ENCODE measurements around the gene CAPN3.

CAPN3 gene

DNA sequence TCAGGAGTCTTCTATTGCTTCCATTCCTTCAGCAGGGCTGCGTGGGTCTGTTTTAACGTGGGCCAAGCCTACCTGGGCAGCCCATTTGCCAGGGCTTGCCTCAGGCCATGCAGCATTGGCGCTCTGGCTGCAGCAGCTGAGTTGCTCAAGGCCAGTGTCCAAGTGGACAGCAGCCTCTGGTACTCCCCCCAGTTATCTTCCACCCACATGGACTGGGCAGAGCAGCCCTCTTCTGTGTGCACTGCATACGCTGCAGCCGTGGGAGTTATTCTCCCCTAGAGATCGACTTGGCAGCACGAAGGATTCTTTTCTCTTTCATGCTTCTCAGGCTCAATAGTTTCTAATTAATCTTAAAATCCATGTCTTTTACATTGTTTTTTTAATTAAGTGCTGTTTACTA is 6.9 kb upstream of the CAPN3 start:
- no peak for DNase-seq (ENCODE audit: low spot score)
- H2BK12ac ChIP-seq (ENCODE audit: low read length) = no peak overlapping the region
- H3K79me1 ChIP-seq (ENCODE audit: low read depth, low read length) = no peaks in the 10 kb centered on the region
- no peak overlapping the region for H3K9ac ChIP-seq (ENCODE audit: low read depth, low read length, poor library complexity)
- H3K27ac ChIP-seq (replicated peaks; ENCODE audit: low read length) = no peak overlapping the region
- no peak overlapping the region for H2BK120ac ChIP-seq (ENCODE audit: low read depth, low read length)
- no peaks in the 10 kb centered on the region for H3K4me1 ChIP-seq (ENCODE audit: control insufficient read depth in 2 of 2, insufficient read depth in 1 of 2, low read depth in 1 of 2, low read length in 2 of 2)
- no peak overlapping the region for H3K18ac ChIP-seq (ENCODE audit: low read length)
- no peak overlapping the region for H4K8ac ChIP-seq (ENCODE audit: low read depth, low read length)
- no peak overlapping the region for H3K14ac ChIP-seq (ENCODE audit: low read length)
- H3K4me2 ChIP-seq (ENCODE audit: insufficient read depth, low read length, poor library complexity, severe bottlenecking) = no peak overlapping the region
- no peak overlapping the region for H3K4me3 ChIP-seq (ENCODE audit: low read length in 2 of 2)
- no peak overlapping the region for H2BK5ac ChIP-seq (ENCODE audit: low read length)
- no peak overlapping the region for H2AFZ ChIP-seq (ENCODE audit: low read length)
- no peak overlapping the region for H2AK5ac ChIP-seq (ENCODE audit: low read depth, low read length)
- no peaks in the 10 kb centered on the region for H3K9me3 ChIP-seq (replicated peaks in 1 of 2; ENCODE audit: control insufficient read depth in 2 of 2, insufficient read depth in 1 of 2, low read depth in 1 of 2, low read length in 2 of 2)
- H3K27me3 ChIP-seq (ENCODE audit: control insufficient read depth in 3 of 3, insufficient read depth in 3 of 3, low read depth in 1 of 3, low read length in 3 of 3) = no peaks in the 10 kb centered on the region
- H2BK15ac ChIP-seq (ENCODE audit: low read length) = no peak overlapping the region
- peaks cover 0 to 3% of the 10 kb centered on the region in 2 donors for H3K36me3 ChIP-seq (replicated peaks in 1 of 2; ENCODE audit: control insufficient read depth in 2 of 2, insufficient read depth in 2 of 2, low read length in 2 of 2)
- no peak overlapping the region for H3K23ac ChIP-seq (ENCODE audit: low read depth, low read length, poor library complexity)
- no peak overlapping the region for H4K91ac ChIP-seq (ENCODE audit: low read depth, low read length, poor library complexity)
- WGBS, 2 donors (ENCODE audit: extremely low coverage in 2 of 2, insufficient read length in 2 of 2, insufficient replicate concordance in 1 of 2) = no CpG with 5 or more reads among the region's 7 CpGs
- no peak overlapping the region for H3K4ac ChIP-seq (ENCODE audit: low read length)

DNA sequence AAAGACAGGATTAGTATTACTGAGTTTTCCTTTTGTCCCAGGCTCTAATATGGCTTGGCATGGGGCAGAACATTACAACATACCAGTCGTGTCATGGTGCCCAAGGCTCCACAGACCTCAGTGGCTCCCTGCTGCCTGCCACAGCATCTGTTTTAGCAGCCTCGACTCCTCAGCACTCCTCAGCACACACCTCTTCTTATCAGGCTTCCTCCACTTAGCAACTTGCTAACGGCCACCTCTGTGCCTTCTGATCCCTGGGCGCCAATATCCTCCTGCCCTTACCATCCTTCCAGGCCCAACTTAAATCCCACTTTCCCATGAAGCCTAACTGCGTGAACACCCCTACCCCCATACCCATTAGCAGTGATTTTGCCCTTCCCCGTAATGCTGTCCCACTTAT is 6.2 kb upstream of the CAPN3 start:
- Histone ChIP-seq H2AK5ac (ENCODE audit: low read depth, low read length) (no peak overlapping the region), H3K4me3 (ENCODE audit: low read length in 2 of 2) (no peak overlapping the region), H3K9me3 (replicated peaks in 1 of 2; ENCODE audit: control insufficient read depth in 2 of 2, insufficient read depth in 1 of 2, low read depth in 1 of 2, low read length in 2 of 2) (no peaks in the 10 kb centered on the region), H3K9ac (ENCODE audit: low read depth, low read length, poor library complexity) (no peak overlapping the region), H3K23ac (ENCODE audit: low read depth, low read length, poor library complexity) (no peak overlapping the region), H3K14ac (ENCODE audit: low read length) (no peak overlapping the region), H2BK5ac (ENCODE audit: low read length) (no peak overlapping the region), H3K18ac (ENCODE audit: low read length) (no peak overlapping the region), H2AFZ (ENCODE audit: low read length) (no peak overlapping the region), H3K36me3 (replicated peaks in 1 of 2; ENCODE audit: control insufficient read depth in 2 of 2, insufficient read depth in 2 of 2, low read length in 2 of 2) (peaks cover 0 to 3% of the 10 kb centered on the region in 2 donors), H3K4me1 (ENCODE audit: control insufficient read depth in 2 of 2, insufficient read depth in 1 of 2, low read depth in 1 of 2, low read length in 2 of 2) (no peaks in the 10 kb centered on the region), H2BK15ac (ENCODE audit: low read length) (no peak overlapping the region), H3K27me3 (ENCODE audit: control insufficient read depth in 3 of 3, insufficient read depth in 3 of 3, low read depth in 1 of 3, low read length in 3 of 3) (no peaks in the 10 kb centered on the region), H2BK12ac (ENCODE audit: low read length) (no peak overlapping the region), H4K8ac (ENCODE audit: low read depth, low read length) (no peak overlapping the region), H3K4me2 (ENCODE audit: insufficient read depth, low read length, poor library complexity, severe bottlenecking) (no peak overlapping the region), H4K91ac (ENCODE audit: low read depth, low read length, poor library complexity) (no peak overlapping the region), H3K27ac (replicated peaks; ENCODE audit: low read length) (no peak overlapping the region), H3K4ac (ENCODE audit: low read length) (no peak overlapping the region), H2BK120ac (ENCODE audit: low read depth, low read length) (no peak overlapping the region), H3K79me1 (ENCODE audit: low read depth, low read length) (no peaks in the 10 kb centered on the region)
- no CpG with 5 or more reads among the region's 6 CpGs for WGBS, 2 donors (ENCODE audit: extremely low coverage in 2 of 2, insufficient read length in 2 of 2, insufficient replicate concordance in 1 of 2)
- DNase-seq (ENCODE audit: low spot score) = no peak

DNA sequence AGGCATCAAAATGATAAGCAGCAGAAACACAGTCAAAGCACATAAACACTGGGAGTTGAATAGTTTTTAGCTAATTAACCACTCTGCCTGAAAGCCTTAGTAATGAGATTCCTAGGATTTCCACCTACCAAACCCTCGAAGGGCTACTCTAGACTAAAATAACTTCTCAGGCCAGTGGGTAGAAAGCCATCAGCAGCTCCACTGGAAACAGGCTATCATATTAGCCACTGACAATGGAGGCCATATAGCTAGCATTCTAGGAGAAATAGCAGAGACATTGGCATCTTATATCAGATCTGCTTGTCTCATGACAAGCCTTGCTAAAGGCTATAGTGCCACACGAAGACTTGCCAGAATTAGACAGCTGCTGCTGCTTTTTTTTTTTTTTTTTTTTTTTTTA is 4.5 kb upstream of the CAPN3 start:
- H3K36me3 ChIP-seq (replicated peaks in 1 of 2; ENCODE audit: control insufficient read depth in 2 of 2, insufficient read depth in 2 of 2, low read length in 2 of 2) = peaks cover 0 to 3% of the 10 kb centered on the region in 2 donors
- H3K4me2 ChIP-seq (ENCODE audit: insufficient read depth, low read length, poor library complexity, severe bottlenecking) = no peak overlapping the region
- no peak overlapping the region for H3K4me3 ChIP-seq (ENCODE audit: low read length in 2 of 2)
- H3K9me3 ChIP-seq (replicated peaks in 1 of 2; ENCODE audit: control insufficient read depth in 2 of 2, insufficient read depth in 1 of 2, low read depth in 1 of 2, low read length in 2 of 2) = no peaks in the 10 kb centered on the region
- H3K27ac ChIP-seq (replicated peaks; ENCODE audit: low read length) = no peak overlapping the region
- H2AK5ac ChIP-seq (ENCODE audit: low read depth, low read length) = no peak overlapping the region
- no peak overlapping the region for H3K4ac ChIP-seq (ENCODE audit: low read length)
- H3K14ac ChIP-seq (ENCODE audit: low read length) = no peak overlapping the region
- no peak overlapping the region for H3K9ac ChIP-seq (ENCODE audit: low read depth, low read length, poor library complexity)
- H4K91ac ChIP-seq (ENCODE audit: low read depth, low read length, poor library complexity) = no peak overlapping the region
- H2AFZ ChIP-seq (ENCODE audit: low read length) = no peak overlapping the region
- H3K79me1 ChIP-seq (ENCODE audit: low read depth, low read length) = no peaks in the 10 kb centered on the region
- DNase-seq (ENCODE audit: low spot score) = no peak
- H2BK5ac ChIP-seq (ENCODE audit: low read length) = no peak overlapping the region
- H4K8ac ChIP-seq (ENCODE audit: low read depth, low read length) = no peak overlapping the region
- no peaks in the 10 kb centered on the region for H3K4me1 ChIP-seq (ENCODE audit: control insufficient read depth in 2 of 2, insufficient read depth in 1 of 2, low read depth in 1 of 2, low read length in 2 of 2)
- no peak overlapping the region for H3K18ac ChIP-seq (ENCODE audit: low read length)
- no peaks in the 10 kb centered on the region for H3K27me3 ChIP-seq (ENCODE audit: control insufficient read depth in 3 of 3, insufficient read depth in 3 of 3, low read depth in 1 of 3, low read length in 3 of 3)
- H3K23ac ChIP-seq (ENCODE audit: low read depth, low read length, poor library complexity) = no peak overlapping the region
- no peak overlapping the region for H2BK12ac ChIP-seq (ENCODE audit: low read length)
- no peak overlapping the region for H2BK15ac ChIP-seq (ENCODE audit: low read length)
- no peak overlapping the region for H2BK120ac ChIP-seq (ENCODE audit: low read depth, low read length)
- no CpG with 5 or more reads among the region's 2 CpGs for WGBS, 2 donors (ENCODE audit: extremely low coverage in 2 of 2, insufficient read length in 2 of 2, insufficient replicate concordance in 1 of 2)

DNA sequence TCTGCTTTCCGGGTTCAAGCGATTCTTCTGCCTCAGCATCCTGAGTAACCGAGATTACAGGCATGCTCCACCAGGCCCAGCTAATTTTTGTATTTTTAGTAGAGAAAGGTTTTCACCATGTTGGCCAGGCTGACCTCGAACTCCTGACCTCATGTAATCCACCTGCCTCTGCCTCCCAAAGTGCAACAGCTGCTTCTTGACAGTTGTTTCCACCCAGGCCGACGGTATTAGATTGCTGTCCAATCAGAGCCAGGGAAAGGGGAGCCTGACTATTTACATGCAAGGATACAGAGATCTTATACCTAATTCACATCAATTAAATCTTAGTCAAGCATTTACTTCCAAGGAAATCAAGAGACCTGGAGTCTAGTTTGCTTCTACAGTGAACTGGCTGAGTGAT is 4.0 kb upstream of the CAPN3 start:
- H3K14ac ChIP-seq (ENCODE audit: low read length) = no peak overlapping the region
- H3K27me3 ChIP-seq (ENCODE audit: control insufficient read depth in 3 of 3, insufficient read depth in 3 of 3, low read depth in 1 of 3, low read length in 3 of 3) = no peaks in the 10 kb centered on the region
- DNase-seq (ENCODE audit: low spot score) = no peak
- no peak overlapping the region for H2BK12ac ChIP-seq (ENCODE audit: low read length)
- no peaks in the 10 kb centered on the region for H3K4me1 ChIP-seq (ENCODE audit: control insufficient read depth in 2 of 2, insufficient read depth in 1 of 2, low read depth in 1 of 2, low read length in 2 of 2)
- H3K23ac ChIP-seq (ENCODE audit: low read depth, low read length, poor library complexity) = no peak overlapping the region
- H3K4ac ChIP-seq (ENCODE audit: low read length) = no peak overlapping the region
- no CpG with 5 or more reads among the region's 6 CpGs for WGBS, 2 donors (ENCODE audit: extremely low coverage in 2 of 2, insufficient read length in 2 of 2, insufficient replicate concordance in 1 of 2)
- H3K18ac ChIP-seq (ENCODE audit: low read length) = no peak overlapping the region
- H2BK15ac ChIP-seq (ENCODE audit: low read length) = no peak overlapping the region
- no peaks in the 10 kb centered on the region for H3K9me3 ChIP-seq (replicated peaks in 1 of 2; ENCODE audit: control insufficient read depth in 2 of 2, insufficient read depth in 1 of 2, low read depth in 1 of 2, low read length in 2 of 2)
- no peak overlapping the region for H2BK5ac ChIP-seq (ENCODE audit: low read length)
- H3K4me3 ChIP-seq (ENCODE audit: low read length in 2 of 2) = no peak overlapping the region
- no peak overlapping the region for H2AFZ ChIP-seq (ENCODE audit: low read length)
- H3K79me1 ChIP-seq (ENCODE audit: low read depth, low read length) = no peaks in the 10 kb centered on the region
- H3K27ac ChIP-seq (replicated peaks; ENCODE audit: low read length) = no peak overlapping the region
- no peak overlapping the region for H2BK120ac ChIP-seq (ENCODE audit: low read depth, low read length)
- H3K4me2 ChIP-seq (ENCODE audit: insufficient read depth, low read length, poor library complexity, severe bottlenecking) = no peak overlapping the region
- H3K36me3 ChIP-seq (replicated peaks in 1 of 2; ENCODE audit: control insufficient read depth in 2 of 2, insufficient read depth in 2 of 2, low read length in 2 of 2) = peaks cover 0 to 3% of the 10 kb centered on the region in 2 donors
- no peak overlapping the region for H3K9ac ChIP-seq (ENCODE audit: low read depth, low read length, poor library complexity)
- no peak overlapping the region for H4K91ac ChIP-seq (ENCODE audit: low read depth, low read length, poor library complexity)
- no peak overlapping the region for H2AK5ac ChIP-seq (ENCODE audit: low read depth, low read length)
- H4K8ac ChIP-seq (ENCODE audit: low read depth, low read length) = no peak overlapping the region
